Dermis microvascular lymphatic vessel endothelial cell (primary cell): ENCODE results near the gene RBBP5. TPM values are rescaled to one million over a fixed set of nuclear protein-coding genes. Genes with fewer than 3 reads are reported as not detected.

Source experiments
- DNase-seq, 2 donors: peaks; one replicate each; pipeline versions ENCODE4 v3.0.0 to v3.0.0-alpha.2; 2010; ENCODE audit warnings: low read depth in 2 of 2
- total RNA-seq: library from RNA; depleted of rRNA; stranded (reverse); fragments of >200 nt; gene quantifications from 2 replicates; pipeline ENCODE4 v1.2.1, GENCODE V29; 2014

Gene RBBP5
- total RNA-seq, 1 donor from 2014 or later = 15.8 TPM

GRCh38 chr1:205074513-205074912 is 47.3 kb downstream of the RBBP5 start:
- no peak for DNase-seq

- no peak for DNase-seq
These were observed 47.7 kb downstream of the RBBP5 start for GRCh38 chr1:205074084-205074483.

DNA sequence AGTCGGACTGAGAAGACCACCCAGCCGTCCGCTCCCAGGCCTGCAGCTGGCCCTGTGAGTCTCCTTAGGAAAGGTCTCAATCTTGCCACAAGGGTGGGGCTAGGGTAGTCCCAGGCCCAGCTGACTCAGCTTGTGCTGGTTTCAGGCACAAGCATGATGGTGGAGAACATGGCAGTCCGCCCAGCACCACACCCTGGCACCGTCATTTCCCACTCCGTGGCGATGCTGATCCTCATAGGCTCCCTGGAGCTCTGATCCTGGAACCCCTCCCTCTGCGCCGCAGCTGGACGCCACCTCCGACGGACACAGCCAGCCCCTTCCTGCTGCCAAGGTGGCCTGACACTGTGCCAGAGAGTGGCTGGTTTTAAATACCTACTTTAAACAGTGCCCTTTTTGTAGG is 48.3 kb downstream of the RBBP5 start:
- no peak for DNase-seq

- no peak for DNase-seq
These were observed 48.9 kb downstream of the RBBP5 start for GRCh38 chr1:205072881-205073280.

GRCh38 chr1:205072286-205072685 is 49.5 kb downstream of the RBBP5 start:
- DNase-seq = no peak

DNA sequence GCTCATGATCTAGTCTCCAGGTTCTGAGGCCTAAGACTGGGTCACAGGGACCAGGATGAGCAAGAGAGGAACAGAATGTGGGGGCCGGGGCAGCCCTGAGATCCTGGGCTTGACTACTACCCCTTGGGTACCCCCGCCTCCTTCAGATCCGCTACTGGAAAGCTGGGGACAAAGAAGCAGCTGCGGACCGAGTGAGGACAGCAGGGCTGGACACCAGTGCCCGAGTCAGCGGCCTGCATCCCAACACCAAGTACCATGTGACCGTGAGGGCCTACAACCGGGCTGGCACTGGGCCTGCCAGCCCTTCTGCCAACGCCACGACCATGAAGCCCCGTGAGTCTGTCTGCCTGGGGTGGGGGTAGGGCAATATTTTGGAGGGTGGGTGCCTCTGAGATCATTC is 50.0 kb downstream of the RBBP5 start:
- DNase-seq = no peak

GRCh38 chr1:205071028-205071409 is 50.8 kb downstream of the RBBP5 start:
- DNase-seq = no peak

DNA sequence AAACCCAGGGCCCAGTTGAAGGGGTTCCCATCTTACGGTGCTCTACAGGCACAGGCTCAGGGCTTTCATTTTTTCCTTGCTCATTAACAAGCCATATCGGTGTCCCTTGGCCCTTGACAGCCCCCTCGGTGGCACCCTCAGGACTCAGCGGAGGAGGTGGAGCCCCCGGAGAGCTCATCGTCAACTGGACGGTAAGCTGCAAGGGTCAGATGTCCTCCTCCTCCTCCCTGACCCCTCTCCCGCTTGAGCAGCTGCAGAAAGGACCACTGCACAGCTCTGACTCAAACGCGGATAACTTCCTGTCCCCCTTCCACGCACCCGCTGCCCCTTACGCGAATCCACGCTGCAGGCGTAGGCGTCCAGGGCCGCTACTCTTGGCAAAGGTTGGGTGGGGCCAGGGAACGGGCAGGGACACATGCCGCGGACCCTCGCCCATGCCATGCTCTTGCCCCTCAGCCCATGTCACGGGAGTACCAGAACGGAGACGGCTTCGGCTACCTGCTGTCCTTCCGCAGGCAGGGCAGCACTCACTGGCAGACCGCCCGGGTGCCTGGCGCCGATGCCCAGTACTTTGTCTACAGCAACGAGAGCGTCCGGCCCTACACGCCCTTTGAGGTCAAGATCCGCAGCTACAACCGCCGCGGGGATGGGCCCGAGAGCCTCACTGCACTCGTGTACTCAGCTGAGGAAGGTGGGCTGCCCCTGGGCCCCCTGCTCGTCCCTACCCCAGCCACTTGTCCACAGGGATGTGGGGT is 52.2 kb downstream of the RBBP5 start:
- no peak for DNase-seq

- DNase-seq = peak in 1 of 2 donors; percentile 5
These were observed 53.2 kb downstream of the RBBP5 start for GRCh38 chr1:205068457-205069040.

GRCh38 chr1:205068001-205068400 is 53.8 kb downstream of the RBBP5 start:
- no peak for DNase-seq

DNA sequence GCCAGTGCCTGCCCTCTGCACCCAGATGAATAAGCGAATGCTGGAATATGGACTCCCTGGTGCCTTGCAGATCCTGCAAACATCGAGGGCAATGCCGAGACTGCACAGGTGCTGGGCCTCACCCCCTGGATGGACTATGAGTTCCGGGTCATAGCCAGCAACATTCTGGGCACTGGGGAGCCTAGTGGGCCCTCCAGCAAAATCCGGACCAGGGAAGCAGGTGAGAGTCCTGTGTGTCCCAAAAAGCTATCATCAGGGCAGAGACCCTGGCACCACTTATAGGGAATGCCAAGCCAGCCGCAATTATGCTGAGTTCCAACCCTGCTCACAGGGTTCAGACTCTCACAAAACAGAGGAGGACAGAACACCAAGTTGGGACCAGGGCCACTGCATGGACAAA is 54.7 kb downstream of the RBBP5 start:
- DNase-seq = no peak

DNA sequence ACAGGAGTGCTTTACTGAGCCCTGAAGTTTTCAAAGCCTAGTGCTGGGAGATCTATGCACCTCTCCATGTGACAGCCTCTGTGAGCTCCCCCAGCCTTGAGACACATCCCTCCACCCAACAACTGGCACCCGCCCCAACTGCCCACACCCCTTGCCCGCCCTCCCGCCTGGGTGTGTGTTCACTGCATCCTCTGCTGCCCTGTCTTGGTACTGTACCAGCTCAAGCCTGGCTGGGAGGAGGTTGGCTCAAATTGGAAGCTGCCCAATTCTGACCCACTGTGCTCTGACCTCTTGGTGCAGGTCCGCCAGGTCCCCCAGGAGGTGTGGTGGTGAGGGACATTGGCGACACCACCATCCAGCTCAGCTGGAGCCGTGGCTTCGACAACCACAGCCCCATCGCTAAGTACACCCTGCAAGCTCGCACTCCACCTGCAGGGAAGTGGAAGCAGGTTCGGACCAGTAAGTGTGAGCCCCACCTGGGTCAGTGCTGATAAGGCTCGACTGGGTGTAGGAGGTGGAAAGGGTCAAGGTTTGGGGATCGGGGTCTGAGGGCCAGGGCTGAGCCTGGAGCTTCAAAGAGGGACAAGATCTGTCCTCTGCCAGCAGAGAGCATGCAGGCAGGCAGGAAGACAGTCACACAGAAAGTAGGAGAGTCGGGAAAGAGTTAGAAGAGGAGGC is 55.5 kb downstream of the RBBP5 start:
- no peak for DNase-seq

GRCh38 chr1:205065666-205066065 is 56.1 kb downstream of the RBBP5 start:
- DNase-seq = no peak

DNA sequence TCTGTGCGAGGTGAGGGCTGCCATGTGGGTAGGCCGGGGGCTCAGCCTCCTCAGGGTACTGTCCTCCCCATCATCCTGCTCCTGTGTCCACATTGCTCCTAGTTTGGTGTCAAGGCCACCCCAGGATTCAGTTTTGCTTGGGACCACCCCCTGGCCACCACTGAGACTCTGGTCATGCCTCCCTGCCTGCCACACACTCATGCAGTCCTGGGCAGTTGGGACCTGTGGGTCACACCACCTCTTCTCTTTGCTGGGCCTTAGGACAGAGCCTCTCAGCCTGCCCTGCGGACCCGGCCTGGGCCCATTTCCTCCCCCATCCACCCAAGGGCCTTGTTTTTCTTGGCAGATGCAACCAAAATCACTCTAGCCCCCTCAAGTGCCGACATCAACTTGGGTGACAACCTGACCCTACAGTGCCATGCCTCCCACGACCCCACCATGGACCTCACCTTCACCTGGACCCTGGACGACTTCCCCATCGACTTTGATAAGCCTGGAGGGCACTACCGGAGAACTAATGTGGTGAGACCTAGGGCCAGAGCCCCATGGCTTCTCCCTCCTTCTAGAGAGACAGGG is 56.9 kb downstream of the RBBP5 start:
- DNase-seq = no peak

DNA sequence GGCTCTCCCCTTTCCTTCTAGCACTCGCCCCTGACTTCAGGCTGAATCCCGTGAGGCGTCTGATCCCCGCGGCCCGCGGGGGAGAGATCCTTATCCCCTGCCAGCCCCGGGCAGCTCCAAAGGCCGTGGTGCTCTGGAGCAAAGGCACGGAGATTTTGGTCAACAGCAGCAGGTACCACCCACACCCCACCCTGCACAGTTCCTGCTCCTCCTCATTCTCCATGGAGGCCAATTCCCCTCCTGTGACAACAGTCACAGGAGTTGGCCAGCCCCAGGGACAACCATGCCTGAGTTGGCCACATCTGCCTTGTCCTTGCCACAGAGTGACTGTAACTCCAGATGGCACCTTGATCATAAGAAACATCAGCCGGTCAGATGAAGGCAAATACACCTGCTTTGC is 57.5 kb downstream of the RBBP5 start:
- DNase-seq = no peak

GRCh38 chr1:205062895-205063294 is 58.9 kb downstream of the RBBP5 start:
- DNase-seq = no peak

DNA sequence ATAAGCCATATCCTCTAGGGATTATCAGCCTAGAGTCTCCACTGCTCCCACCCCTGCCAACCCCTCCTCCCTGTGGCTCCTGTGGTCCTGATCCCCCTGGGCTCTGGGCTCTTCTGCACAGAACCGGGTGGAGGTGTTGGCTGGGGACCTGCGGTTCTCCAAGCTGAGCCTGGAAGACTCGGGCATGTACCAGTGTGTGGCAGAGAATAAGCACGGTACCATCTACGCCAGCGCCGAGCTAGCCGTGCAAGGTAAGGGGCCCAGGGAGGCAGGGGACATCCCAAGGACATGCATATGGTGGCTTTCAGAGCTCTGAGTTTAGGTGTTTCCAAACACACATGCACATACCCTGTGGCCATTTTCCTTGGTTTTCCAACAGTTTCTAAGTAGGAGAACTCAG is 59.5 kb downstream of the RBBP5 start:
- DNase-seq = no peak

DNA sequence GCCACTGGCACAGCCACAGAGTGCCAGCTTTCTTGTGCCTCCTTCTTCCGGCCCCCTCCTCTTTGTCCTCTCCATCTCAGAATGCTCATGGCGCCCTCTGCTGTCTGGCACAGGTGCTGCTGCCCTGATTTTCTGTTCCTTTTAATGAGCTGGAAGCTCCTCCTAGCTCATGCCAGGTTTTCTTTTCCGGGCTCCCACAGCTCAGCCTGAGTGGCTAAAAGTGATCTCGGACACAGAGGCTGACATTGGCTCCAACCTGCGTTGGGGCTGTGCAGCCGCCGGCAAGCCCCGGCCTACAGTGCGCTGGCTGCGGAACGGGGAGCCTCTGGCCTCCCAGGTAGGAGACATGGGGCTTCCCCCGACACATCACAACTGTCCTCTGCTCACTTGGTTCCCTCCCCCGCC is 60.1 kb downstream of the RBBP5 start:
- peak; percentile 15 to 53 for DNase-seq

DNA sequence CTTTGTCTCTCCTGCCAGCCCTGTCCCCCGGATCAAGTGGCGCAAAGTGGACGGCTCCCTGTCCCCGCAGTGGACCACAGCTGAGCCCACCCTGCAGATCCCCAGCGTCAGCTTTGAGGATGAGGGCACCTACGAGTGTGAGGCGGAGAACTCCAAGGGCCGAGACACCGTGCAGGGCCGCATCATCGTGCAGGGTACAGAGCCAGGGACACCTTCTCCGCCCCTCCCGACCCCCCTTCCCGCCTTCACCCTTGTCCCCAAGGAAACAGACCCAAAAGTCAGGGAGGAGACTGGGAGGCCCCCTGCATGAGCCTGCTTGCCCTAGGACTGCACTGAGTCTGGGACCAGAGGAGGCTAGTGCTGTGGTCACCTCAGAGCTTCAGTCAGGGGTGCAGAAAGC is 60.6 kb downstream of the RBBP5 start:
- no peak for DNase-seq

DNA sequence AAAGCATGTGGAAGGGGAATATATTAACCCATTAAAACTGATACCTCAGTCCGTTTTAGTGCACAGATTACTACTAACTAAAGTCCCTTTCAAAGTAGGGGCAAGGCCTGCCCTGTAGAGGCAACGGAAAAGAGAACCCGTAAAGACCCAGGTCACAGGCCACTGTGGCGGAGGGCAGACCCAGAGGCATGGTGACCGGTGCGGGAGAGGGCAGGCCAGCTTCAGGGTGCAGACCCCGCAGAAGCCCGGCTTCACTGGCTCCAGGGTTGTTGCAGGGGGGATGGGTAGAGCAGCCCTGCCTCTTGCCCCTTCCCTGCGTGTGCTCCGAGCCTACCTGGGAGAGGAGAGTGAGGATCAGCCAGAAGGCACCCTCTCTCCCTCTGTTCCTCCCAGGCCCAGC is 61.0 kb downstream of the RBBP5 start:
- no peak for DNase-seq

DNA sequence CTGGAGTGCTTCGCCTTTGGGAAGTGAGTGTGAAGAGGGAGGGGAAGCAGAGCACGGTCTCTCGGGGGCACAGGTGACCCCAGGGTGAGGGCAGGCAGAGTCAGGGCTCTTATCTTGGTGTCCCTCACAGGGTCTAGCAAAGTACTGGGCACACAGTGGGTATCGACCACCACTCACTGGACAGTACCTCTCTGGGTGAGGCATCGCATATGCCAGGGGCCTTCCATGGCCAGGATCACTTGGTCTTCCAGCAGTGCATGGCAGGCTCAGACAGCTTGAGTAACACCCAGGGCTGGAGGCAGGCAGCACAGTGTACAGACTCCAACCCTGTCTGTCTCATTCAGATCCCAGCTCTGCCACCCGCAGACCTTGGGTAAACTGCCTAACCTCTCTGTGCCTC is 62.1 kb downstream of the RBBP5 start:
- DNase-seq = no peak

DNA sequence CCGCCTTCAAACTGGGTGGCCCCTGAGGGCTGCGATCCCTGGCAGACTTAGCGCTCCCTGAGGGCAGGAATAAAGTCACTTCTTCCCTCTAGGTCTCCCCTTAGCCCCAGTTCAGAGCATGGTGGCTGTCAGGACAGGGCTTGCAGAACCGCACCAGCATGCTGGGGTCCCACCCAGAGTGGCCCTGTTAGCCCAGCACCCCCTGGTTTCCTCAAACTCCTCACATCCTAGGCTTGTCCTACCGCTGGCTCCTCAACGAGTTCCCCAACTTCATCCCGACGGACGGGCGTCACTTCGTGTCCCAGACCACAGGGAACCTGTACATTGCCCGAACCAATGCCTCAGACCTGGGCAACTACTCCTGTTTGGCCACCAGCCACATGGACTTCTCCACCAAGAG is 62.9 kb downstream of the RBBP5 start:
- no peak for DNase-seq
